Measurements from ENCODE around the gene TMEM192.
"Not testable (repeated sequence)": the region's sequence is repeated elsewhere in the genome, so short reads cannot be mapped to it uniquely, and the experiment has no call there.

TMEM192 gene

GRCh38 chr4:165092187-165092586, 20.5 kb downstream of the TMEM192 start:
- not testable (repeated sequence) for DNase-seq (ENCODE audit: low read depth)

- DNase-seq (ENCODE audit: low read depth) = no peak
Observed at GRCh38 chr4:165088366-165088765, 24.3 kb downstream of the TMEM192 start.

DNA sequence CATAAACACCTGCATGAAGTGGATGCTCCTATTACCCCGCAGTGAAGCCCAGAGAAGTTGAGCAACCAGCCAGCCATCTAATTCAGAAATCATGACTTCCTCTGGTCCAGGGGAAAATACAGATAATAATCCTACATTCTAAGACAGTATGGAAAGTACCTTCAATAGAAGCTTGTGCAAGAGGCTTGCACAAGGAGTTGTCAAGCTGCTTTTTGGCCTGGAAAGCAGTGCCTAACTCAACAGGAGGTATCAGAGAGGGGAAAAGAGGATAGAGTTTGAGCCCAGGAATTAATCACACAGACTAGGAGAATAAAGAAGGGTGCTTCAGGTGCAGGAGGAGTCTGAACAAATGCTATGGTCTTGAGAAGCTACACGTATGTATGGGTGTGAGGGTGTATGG, 26.7 kb downstream of the TMEM192 start:
- no peak for DNase-seq (ENCODE audit: low read depth)

DNA sequence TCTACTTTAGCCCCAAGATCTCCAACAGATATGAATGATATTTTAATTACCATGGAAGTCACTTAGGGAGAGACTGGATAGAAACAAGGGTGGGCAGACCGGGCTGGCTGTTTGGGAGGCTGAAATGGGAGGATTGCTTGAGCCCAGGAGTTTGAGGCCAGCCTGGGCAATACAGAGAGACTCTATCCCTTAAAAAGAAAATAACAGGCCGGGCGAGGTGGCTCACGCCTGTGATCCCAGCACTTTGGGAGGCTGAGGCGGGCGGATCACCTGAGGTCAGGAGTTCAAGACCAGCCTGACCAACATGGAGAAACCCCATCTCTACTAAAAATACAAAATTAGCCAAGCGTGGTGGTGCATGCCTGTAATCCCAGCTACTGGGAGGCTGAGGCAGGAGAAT, 27.9 kb downstream of the TMEM192 start:
- DNase-seq (ENCODE audit: low read depth) = not testable (repeated sequence)

GRCh38 chr4:165079476-165079875, 33.2 kb downstream of the TMEM192 start:
- DNase-seq (ENCODE audit: low read depth) = no peak

- DNase-seq (ENCODE audit: low read depth) = no peak
Observed at GRCh38 chr4:165077034-165077578, 35.6 kb downstream of the TMEM192 start.

GRCh38 chr4:165073346-165073745, 39.3 kb downstream of the TMEM192 start:
- DNase-seq (ENCODE audit: low read depth) = not testable (repeated sequence)

DNA sequence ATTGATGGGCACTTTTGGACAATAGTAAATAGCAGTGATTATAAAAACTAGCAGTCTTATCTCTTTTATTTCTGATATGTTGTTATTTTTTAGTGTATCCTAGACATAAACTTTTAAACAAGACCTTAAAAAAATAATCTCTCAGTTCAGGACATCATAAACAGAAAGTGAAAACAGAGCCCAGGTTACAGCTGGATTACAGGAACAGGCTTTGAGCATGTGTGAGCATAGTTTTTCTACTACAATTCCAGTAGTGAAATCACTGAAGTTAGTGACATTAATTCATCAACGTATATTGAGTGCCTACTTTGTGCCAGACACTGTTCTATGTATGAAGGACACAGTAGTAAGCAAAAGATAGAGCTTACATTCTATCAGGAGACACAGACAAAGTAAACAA, 42.1 kb downstream of the TMEM192 start:
- no peak for DNase-seq (ENCODE audit: low read depth)

DNA sequence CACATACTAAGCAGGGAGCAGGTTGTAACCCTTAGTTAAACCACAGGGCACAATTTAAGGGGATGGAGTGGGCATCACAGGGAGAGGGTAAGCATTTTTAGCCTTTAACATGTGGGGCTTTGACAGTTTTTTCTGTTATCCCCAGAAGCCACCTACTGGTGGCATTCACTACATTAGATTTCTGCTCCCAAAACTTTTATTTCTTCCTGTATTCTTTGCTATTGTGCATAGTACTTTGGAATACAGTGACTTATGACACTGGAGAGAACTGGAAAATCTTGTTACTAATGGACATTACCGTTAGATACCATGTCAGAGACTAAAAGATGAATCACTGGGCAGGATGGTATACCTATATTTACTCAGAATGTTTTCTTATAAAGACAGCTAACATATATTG, 51.7 kb downstream of the TMEM192 start:
- DNase-seq (ENCODE audit: low read depth) = no peak

DNA sequence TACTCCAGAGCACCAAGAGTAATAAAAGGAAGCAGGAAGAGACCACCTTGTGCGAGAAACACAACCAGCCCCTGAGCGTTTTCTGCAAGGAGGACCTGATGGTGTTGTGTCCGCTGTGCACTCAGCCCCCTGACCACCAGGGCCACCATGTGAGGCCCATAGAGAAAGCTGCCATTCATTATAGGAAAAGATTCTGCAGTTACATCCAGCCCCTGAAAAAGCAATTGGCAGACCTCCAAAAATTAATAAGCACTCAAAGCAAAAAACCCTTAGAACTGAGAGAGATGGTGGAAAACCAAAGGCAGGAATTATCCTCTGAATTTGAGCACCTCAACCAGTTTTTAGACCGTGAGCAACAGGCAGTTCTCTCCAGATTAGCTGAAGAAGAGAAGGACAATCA, 53.3 kb downstream of the TMEM192 start:
- no peak for DNase-seq (ENCODE audit: low read depth)

- no peak for DNase-seq (ENCODE audit: low read depth)
Observed at GRCh38 chr4:165058666-165059065, 54.0 kb downstream of the TMEM192 start.

GRCh38 chr4:165055601-165056000, 57.1 kb downstream of the TMEM192 start:
- no peak for DNase-seq (ENCODE audit: low read depth)

GRCh38 chr4:165053645-165054044, 59.0 kb downstream of the TMEM192 start, which contains the start of gene TRIM75:
TRIM75 (plus strand) TSS chr4:165053866; CDS start chr4:165059148, 5,282 bp downstream.
- no peak for DNase-seq (ENCODE audit: low read depth)

DNA sequence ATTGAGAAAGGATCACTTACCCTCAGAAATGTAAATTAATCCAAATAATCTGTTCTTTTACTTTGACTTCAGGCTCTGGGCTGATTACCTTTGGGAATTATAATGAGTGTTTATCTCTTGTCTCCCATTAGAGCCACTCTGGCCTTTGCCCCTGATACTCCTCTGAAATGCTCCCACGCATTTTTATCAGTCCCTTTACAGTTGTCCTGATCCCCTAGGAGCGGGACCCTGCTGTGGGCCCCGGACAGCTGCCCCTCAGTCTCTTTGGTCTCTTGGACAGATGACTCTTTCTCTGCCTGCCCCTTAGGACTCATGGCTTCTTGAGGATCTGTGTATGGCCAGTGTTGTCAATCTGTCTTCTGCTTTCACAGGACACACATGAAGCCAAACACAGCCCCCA, 60.0 kb downstream of the TMEM192 start:
- no peak for DNase-seq (ENCODE audit: low read depth)

- no peak for DNase-seq (ENCODE audit: low read depth)
Observed at GRCh38 chr4:165048170-165048569, 64.5 kb downstream of the TMEM192 start.

- no peak for DNase-seq (ENCODE audit: low read depth)
Observed at GRCh38 chr4:165031436-165032211, 81.0 kb downstream of the TMEM192 start, which contains the start of gene TRIM60. TRIM60 (plus strand) TSS chr4:165031999; CDS start chr4:165040073, 8,074 bp downstream.

DNA sequence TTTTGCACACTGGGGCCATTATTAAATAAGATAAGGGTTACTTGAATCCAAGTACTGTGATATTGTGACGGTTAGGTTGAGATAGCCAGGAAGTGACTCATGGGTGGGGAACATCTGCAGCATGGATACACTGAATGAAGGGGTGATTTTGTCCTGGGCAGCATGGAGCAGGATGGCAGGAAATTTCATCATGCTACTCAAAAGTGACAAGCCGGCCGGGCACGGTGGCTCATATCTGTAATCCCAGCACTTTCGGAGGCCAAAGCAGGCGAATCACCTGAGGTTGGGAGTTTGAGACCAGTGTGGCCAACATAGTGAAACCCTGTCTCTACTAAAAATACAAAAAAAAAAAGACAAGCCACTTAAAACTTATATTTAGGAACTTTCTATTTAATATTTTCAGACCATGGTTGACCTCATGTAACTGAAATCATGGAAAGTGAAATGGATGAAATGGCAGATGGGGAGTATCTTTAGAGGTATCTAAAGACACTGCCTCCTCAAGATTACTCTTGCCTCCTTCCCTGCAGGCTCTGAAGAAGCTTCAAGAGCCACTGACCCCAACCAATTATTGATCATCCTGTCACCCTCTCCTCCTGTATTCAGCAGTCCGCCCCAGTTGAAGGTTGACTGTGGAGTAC, 84.8 kb downstream of the TMEM192 start:
- no peak for DNase-seq (ENCODE audit: low read depth)

- DNase-seq (ENCODE audit: low read depth) = not testable (repeated sequence)
Observed at GRCh38 chr4:165025782-165026181, 86.9 kb downstream of the TMEM192 start.
